ENCODE data around the gene REXO5.

- TF ChIP-seq CTCF (IDR thresholded peaks at IDR 0.05): no peak
- TF ChIP-seq POLR2AphosphoS5 (IDR thresholded peaks at IDR 0.05): no peak
These were observed 80.9 kb downstream of the REXO5 start for GRCh38 chr16:20887207-20887606.
